RPMI8226 (cell line): Measurements from ENCODE around the gene MRPL52.

Experiments used
- DNase-seq: peaks from one replicate; pipeline ENCODE4 v3.0.0-alpha.2; 2015

The MRPL52 gene

GRCh38 chr14:22883173-22883976 is 53.7 kb downstream of the MRPL52 start, which contains the start of gene REM2:
REM2 (plus strand) TSS chr14:22883222; CDS start chr14:22883288, 66 bp downstream.
- DNase-seq: no peak

DNA sequence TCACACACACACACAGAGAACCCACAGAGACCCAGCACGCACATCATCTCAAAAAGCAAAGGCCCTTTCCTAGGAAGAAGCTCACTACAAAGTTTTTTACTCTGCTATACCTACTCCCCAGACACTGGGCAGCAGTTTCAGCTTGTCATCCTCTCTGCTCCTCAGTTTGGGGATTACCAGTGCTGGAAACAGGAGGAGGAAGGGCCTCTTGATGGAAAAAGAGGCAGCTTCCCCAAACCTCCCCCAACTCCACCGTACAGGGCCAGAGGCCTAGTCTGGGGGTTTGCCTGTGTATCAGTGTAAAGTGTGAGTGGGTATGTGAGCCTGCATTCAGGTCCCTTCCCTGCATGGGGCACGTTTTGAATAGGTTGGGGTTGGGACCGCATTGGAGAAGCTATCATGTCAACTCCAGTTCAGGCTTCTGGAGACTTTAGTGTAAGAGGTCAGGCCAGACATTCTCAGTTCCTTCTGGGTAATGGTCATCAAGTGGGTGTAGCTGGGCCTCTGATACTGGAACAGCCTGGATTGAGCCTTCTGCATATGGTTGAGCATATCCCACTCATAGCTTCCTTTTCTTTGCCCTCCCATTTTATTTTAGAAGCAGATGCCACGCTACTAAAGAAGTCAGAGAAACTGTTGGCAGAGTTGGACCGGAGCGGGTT is 54.5 kb downstream of the MRPL52 start:
- DNase-seq: no peak
